GM18909 (cell line): ENCODE data around the gene TEX29.

Source experiments
- ATAC-seq: cut with Tn5 transposase; IDR thresholded peaks from one replicate; pipeline ENCODE4 v1.9.1; 2021; ENCODE audit warnings: mild to moderate bottlenecking; ENCODE audit not compliant: unreplicated experiment, poor library complexity

Gene TEX29

DNA sequence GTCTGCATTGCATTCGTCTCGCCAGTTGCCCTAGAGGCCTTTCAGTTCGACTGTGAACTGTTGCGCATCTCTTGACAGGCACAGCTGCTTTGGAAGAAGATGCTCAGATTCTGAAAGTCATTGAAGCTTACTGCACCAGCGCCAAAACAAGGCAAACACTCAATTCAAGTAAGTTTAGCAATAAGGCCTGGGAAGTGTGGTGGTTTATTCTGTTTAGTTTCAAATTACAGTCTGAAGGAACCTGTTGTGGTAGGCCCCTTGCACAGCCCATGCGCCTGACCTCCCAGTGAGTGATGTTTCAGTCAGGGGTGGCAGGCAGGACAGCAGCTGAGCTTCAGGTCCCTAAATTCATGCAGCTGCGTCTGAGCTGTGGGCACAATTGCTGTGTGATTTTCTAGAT is 32.2 kb upstream of the TEX29 start:
- ATAC-seq, result no peak

DNA sequence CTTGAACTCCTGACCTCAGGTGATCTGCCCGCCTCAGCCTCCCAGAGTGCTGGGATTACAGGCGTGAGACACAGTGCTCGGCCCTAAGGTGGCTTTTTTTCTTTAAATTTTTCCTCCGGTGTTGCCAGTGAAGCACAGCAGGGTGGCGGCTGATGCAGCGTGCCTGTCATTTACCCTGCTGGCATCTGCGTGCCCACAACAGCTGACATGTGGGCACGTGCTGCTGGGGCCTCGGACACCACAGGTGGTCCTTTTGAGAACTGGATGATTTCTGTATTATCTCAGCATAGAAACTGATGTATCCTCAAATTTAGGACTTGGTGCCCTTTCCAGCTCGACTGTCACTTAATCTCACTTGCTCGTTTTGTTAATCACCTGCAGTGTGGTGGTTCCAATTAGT is 31.2 kb upstream of the TEX29 start:
- ATAC-seq, result no peak

DNA sequence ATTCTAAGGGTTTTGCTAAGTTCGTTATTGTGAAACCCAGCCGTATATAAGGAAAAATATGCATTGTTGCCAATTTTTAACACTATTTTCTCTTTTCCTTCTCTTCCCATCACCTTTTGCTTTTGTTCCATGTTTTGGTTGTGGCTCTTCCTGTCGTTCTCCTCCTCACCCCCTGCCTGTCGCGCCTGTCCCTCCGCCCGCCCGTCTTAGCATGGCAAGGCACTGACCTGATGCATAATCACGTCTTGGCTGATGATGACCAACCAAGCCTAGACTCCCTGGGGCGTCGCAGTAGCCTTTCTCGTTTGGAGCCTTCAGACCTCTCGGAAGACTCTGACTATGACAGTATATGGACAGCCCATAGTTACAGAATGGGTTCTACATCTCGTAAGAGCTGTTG is 28.5 kb upstream of the TEX29 start:
- no peak for ATAC-seq

DNA sequence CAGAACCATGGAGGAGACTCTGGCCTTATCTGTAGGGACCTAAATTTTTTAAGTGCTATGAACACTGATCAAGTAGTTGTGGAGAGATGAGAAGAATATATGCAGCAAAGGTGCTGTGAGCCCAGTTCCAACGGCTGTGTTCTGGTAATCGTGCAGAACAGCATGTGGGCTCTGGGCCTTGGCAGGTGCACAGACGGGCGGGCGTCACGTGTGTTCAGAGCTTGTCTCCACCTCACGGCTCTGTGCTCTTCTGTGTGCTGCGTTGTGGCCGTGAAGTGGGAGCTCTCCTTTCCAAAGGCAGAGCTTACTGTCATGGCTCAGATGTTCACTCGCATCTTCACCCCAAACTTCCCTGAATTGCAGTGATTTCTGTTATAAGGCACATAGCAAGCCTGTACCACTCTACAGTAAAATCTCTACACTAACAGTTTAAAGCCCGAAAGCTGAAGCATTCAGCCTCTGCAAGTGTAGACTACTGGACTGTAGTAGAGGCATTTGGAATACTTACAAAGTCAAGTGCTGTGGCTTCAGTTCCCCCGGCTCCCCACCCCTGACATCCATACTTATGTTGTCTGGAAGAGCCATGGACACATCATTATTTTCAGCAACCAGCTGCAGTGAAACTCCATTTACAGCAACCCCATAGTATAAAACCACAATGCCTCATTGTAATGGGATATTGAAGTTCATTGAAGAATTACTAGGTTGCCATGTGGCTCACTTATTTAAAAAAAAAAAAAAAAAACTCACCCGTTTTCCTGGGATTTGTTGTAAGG is 27.5 kb upstream of the TEX29 start:
- no peak for ATAC-seq

DNA sequence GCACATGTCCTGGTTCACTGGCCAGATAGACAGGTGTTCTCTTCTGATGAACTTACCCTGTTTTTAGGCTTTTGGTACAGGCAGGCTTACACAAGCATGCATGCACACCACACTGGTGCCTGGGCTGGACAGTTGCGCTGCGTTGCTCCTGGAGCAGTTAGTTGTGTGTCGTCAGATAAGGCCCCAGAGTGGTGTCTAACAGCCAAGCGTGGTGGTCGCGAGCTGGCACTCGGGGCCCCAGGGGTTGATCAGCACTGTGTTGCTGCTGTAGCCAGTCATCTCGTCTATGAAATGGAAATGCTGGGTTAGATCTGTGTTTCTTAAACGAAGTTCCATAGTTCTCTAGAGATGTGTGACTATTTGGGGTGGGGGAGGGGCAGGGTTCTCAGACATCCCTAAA is 24.6 kb upstream of the TEX29 start:
- no peak for ATAC-seq

DNA sequence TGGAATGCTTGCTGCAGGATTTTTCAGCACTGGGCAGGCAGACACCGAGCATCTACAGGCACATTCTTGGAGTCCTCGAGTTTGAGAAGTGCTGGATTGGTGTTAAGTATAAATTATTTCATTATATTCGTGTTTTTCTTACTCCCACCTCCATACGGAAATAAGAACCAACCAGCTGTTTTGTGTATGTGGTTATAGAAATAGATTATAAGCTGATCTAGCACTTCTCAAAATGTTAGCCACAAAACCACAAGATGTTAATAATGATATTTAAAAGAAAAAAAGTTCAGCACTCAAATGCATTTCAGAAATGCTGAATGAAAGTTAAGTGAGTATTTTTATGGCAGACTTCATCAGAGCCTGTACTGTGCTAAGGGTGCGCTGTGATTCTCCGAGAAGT is 24.0 kb upstream of the TEX29 start:
- ATAC-seq, result no peak

DNA sequence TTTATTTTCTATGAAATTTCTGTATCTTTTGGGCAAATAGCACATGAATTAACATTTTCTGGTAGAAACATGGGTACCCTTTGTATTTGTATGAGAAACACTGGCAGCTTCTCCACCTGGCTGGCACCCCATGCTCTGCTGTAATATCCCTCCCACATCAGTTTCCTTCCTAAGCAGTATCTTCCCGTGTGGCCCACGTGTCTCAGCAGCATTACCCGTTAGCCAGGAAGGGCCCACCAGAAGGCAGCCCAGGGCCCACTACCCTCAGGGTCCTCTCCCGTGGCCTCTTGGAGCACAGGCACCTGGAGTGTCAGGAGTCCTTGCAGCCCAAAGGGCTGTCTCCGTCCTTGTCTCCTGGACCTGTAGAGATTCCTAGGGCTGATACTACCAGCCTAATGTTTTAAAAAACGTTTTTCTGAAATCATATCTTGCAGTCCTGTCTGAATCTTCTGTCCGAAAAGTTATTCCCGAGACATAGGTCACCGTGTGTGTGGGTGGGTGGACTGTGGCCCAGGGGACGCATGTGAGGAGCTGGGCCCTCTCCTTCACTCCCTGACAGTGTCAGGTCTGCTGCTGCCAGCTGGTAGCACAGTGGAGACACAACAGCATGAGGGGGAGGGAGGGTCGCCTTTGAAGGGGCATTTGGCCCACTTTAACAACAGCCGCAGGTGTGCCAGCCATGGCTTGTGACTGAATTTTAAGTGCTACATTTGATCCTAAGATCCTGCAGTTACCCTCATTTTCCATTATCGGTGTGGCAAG is 22.0 kb upstream of the TEX29 start:
- ATAC-seq, result no peak

DNA sequence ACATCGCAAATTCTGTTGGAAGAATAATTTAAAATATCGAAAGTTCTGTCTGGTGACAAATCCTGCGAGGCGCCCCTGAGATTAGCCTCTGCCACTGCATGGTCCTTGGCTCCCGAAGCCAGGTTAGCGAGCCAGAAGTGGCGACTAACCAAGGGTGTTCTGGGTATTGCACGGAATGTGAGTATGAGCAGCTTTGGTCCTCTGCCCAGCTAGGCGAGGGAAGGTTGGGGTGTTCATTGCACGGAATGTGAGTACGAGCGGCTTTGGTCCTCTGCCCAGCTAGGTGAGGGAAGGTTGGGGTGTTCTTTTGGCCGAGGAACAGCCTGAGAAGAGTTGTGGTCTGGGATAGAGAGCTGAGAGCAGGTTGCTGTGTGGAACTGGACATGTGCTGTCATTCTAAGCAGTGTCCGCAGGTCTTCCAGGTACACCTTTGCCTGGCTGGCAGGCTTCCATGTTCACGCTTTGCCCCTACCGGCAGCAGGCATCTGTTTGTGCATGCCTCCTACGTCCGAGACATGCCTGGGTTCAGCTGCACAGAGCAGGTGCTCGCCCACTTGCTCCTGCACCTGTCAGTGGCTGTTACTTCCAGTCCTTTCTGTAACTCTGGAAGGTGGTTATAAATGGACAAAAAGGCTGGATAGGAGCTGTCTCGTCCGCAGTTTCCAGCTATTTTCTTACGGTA is 18.3 kb upstream of the TEX29 start:
- ATAC-seq, result no peak

DNA sequence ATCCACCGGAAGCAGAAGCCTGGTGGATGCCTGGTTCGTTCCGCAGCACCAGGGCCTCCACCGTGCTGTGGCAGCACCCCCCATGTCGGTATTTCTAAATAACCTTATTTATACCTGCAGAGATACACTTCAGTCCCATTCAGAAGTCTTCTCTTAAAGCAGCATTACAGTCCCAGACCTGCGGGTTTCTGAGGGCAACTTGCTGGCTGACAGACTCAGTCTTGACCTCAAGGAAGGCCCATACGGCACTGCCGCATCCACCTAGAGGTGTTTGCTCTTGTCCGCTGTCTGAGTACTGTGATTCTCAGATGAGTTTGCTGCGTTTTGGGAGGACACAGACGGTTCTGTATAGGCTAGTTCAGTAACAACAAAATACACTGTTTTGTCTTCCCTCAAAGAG is 16.9 kb upstream of the TEX29 start:
- no peak for ATAC-seq

DNA sequence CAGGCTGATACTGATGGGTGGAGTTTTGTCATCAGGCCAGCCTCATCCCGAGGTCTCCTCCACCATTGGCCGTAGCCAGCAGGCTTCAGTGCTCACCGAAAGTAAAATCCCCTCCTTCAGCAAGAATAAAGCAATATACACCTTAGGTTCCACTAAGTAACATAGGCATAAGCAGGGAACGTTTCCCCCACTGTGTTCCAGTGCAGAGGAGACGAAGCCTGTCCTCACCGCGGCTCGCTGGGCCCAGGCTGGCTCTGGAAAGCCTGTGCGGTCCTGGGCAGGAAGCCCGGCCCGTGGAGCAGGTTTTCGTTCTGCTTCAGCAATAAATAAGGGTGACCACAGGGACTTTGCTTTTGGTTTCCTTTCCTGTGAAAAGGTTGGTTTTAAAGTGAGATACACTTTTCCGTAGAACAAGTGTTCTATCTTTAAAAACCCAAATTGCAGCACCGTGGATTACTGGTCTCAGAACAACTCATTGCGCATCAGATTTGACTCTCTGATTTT is 16.3 kb upstream of the TEX29 start:
- ATAC-seq, result peak; percentile 93

DNA sequence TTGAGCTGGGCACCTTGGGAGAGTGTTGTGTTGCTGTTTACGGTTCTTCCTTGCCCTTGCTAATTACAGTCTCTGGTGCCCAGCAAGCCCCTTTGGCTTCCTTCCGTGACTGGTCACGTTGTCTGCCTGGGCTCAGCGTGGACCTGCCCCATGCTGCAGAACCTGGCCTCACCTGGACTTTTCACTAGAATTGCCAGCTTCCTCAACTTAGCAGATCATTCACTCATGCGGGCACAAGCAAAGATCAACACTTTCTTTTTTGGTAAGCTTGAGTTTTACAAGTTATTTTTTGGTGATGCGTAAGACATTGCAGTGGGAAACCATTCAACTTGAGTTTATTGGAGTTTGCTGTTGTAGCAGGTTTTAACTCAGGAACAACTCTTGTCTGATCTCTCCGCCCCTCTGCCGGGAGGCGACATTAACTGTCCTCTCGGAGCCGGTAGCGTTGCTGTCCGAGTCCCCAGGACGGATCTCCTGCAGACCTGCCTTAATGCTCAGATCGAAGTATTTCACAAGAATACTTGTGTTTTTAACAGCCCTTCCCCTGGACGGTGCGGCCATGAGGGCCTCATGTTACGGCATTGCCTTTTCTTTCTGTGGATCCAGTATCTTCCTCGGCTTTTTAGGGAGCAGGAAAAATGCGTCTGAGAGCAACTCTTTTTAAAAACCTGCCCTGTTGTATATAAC is 15.7 kb upstream of the TEX29 start:
- peak; percentile 32 for ATAC-seq

DNA sequence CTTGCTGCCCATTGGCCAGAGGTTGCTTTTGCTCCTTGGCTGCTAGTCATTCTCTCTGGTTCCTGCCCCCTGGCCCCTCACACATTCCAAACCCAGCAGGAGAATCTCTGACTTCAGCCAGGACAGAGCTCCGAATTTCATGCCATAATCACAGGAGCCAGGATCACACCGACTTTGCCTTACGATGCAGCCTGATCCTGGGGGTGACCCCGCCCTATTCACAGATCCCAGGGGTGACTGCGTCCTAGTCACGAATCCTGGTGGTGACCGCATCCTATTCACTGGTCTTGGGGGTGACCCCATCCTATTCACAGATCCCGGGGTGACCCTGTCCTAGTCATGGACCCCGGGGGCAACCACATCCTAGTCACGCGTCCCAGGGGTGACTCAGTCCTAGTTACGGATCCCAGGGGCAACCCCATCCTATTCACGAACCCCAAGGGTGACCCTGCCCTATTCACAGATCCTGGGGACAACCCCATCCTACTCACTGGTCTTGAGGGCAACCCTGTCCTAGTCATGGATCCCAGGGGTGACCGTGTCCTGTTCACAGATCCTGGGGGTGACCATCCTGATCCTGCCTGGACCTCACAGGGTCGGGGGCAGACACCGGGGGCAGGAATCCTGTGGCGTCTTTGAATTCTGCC is 7.4 kb upstream of the TEX29 start:
- no peak for ATAC-seq

DNA sequence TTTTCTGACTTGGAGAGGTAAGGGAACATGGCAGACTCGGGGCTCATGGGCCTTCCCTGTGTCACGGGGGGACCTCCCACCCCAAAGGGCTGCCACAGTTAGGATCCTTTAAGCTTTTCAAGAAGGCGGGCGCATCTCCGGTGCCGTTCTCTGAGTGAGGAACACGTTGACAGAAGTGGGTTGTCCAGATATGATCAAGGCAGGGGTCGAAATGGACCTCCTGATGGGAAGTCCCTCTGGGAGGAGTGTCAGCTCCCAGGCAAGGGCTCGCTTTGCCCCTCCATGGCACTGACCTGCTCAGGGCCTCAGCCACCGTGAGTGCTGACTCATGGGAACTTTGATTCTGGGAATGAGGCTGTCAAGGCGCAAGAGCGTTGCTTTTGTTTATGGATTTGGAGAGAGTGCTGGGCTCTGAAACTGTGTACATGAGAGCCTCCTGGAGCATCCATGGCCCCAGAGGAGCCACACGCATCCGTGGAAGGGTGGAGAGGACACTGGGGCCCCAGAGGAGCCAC is 6.5 kb upstream of the TEX29 start:
- ATAC-seq, result no peak

DNA sequence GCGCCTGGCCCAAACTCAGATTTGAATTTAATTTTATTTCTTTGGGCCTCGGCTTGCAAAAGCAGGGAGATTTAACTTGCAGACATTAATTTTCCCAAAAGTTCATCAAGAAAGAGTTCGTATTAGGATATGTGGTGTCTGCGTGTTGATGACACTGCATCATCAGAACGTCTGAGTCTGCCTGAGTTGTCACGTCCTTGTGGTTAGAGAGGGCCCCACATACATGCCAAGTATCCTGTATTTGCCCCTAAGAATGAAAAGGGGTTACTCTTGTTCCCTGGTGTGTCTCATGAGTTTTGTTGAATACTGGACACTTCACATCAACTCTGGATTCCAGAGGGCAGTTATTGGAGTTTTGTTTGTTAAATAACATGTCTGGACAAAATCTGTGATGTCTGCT is 5.6 kb upstream of the TEX29 start:
- ATAC-seq, result no peak

DNA sequence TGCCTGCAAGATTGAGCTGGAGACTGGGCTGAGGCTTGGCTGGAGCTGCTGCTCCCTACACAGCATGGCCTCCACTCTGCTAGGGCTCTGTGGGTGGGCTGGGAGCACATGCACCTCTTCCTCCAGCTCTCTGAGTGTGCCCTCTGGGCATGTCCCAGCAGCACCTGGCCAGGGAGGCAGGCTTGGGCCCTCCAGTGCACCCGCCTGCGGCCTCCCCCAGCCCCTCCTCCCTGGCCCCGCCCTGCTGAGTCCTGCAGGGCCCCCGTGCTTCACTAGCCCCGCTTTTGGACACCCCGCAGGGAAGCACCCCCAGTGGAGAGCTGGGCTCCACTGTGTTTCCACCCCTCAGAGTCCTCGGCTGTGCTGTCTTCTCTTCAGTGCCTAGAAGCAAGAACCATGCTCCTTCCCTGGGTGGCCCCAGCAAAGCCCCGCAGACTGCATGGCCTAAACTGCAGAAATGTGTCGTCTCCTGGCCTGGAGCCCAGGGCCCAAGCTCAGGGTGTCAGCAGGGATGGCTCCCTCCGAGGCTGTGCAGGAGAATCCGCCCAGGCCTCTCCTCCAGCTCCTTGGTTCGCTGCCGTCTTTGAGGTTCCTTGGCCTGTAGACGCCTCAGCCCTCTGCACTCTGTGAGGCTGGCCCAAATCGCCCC is 5.0 kb upstream of the TEX29 start:
- ATAC-seq, result no peak

DNA sequence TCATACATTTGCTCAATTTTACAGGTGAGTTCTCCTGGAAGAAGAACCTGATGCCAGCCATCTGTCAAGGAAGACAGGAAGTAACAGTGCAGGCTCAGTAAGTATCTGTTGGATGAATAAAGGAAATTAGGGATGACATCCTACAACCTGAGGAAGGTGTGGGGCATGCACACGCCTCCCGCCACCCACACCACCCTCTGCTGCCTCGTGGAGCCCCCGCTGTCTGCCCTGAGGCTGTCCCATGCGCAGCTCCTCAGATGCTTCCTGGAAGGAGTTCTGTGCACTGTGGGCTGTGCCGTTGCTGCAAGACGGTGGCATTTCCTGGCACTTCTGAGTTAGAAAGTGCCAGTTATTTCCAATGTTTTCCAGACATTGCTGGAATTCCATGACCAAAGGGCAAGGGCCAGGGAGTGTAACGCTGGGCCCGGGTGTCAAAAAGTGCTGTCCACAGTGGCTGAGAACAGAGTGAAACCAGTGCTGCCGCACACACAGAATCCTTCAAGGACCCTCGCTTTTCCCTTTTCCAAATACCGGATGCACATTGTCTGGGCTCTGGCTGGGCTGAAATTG is 4.2 kb upstream of the TEX29 start:
- ATAC-seq, result no peak

DNA sequence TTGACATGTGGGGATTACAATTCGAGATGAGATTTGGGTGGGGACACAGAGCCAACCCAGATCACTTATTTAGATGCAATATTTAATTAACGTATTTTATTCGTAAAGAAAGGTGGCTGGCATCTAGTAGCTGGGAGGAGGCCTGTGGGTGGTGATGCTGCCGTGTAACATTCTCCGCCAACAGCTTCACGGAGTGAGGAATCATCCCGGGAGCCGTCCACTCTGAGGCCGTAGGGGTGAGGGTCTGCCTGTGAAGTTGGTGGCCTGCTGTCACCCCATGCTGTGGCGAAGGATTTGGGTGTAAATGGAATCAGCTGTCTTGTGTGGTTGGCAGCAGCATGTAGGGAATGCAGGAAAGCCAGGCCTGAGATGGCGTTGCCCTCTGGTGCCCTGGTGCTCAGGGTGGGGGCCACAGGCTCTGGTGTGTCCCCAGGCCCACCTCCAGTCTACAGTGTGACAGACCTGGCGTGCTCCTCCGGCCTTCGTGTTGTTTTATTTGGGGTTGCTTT is 3.3 kb upstream of the TEX29 start:
- ATAC-seq, result no peak

DNA sequence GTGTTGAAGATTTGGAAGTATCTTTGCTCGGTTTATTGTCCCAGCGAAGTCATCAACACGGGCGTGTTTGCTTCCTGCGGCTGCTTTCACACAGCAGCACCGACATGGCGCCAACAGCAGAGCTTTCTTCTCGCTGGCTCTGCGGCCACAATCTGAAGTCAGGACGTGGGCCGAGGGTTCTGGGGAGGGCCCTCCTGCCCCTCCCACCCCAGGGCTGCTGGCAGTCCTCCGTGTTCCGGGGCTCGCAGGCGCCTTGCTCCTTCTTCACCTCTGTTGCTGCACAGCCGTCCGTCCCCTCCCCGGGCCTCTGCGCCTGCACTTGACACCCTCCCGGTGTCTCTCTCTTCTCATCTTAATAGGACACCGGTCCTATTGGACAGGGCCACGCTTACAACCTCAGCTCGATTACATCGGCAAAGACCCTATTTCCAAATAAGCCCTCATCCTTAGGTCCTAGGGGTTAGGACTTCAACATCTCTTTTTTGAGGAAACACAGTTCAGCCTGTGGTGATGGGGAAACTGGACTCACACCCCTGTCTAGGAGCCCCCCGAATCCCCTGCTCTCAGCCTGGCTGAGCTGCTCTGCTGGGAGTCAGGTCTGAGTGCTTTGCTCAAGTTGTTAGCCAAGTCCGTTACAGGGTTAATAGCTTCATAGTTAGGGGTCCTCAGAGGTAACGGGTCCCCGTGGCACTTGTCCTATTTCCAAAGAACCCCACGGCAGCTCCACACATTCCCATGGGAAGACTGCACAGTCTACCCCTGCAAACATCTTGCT is 2.7 kb upstream of the TEX29 start:
- no peak for ATAC-seq
